Neutrophil (primary cell): ENCODE results near the gene ARHGAP5.

Experiments used
- H3K27ac ChIP-seq: fragments of 200-600 bp; sonication (generic); 2 replicates; pipeline ENCODE4 v1.5.1; 2016; ENCODE audit warnings: mild to moderate bottlenecking, moderate library complexity
- H3K27me3 ChIP-seq: fragments of 200-600 bp; sonication (generic); 2 replicates; pipeline ENCODE4 v1.6.0; 2016; ENCODE audit warnings: mild to moderate bottlenecking
- H3K36me3 ChIP-seq: fragments of 200-600 bp; sonication (generic); 2 replicates; pipeline ENCODE4 v1.5.1; 2017
- H3K4me1 ChIP-seq, 2 experiments: fragments of 200-600 bp in 1 of 2; sonication (generic) in 1 of 2; 1 replicate in 1 of 2; 2 replicates in 1 of 2; pipeline versions ENCODE4 v1.5.1 to v1.6.1; 2013 to 2016; ENCODE audit warnings: low read depth in 1 of 2, low read length in 1 of 2, mild to moderate bottlenecking in 1 of 2, moderate library complexity in 1 of 2; ENCODE audit not compliant: control insufficient read depth in 1 of 2, insufficient read depth in 1 of 2
- H3K4me3 ChIP-seq, 2 experiments: fragments of 200-600 bp in 1 of 2; sonication (generic) in 1 of 2; 1 replicate in 1 of 2; 2 replicates in 1 of 2; pipeline ENCODE4 v1.5.1; 2013 to 2016; ENCODE audit warnings: low read depth in 1 of 2, low read length in 1 of 2, mild to moderate bottlenecking in 1 of 2, moderate library complexity in 1 of 2
- H3K9me3 ChIP-seq: fragments of 200-600 bp; sonication (generic); 2 replicates; pipeline ENCODE4 v1.5.1; 2016
- TF ChIP-seq, protein P1 (sequence below): fragments of 200-600 bp; sonication (generic); IDR thresholded peaks from 2 replicates; pipeline ENCODE4 v1.5.1; 2016; ENCODE audit warnings: antibody characterized with exemption

ARHGAP5 gene

DNA sequence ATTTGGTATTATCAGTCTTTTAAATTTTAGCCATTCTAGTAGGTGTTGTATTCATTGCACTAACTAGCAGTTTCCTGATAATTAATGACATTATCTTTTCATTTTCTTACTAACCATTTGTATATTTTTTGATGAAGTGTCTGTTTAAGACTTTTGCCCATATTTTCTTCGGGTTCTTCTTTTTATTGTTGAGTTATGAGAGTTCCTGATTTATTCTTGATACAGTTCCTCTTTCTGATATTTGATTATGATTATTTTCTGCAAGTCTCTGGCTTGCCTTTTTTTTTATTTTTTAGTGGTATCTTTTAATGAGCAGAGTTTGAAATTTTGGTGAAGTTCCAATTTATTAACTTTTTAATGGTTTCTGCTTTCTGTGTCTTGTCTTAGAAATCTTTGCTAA lies 118.5 kb downstream of the ARHGAP5 start:
- Histone ChIP-seq H3K27me3 (peaks cover 25% of the 10 kb centered on the region), H3K4me3 (no peak overlapping the region), H3K27ac (no peak overlapping the region), H3K36me3 (no peaks in the 10 kb centered on the region), H3K9me3 (no peaks in the 10 kb centered on the region), H3K4me1 (peaks cover 2 to 3% of the 10 kb centered on the region in 2 experiments)
- TF ChIP-seq, protein P1, sequence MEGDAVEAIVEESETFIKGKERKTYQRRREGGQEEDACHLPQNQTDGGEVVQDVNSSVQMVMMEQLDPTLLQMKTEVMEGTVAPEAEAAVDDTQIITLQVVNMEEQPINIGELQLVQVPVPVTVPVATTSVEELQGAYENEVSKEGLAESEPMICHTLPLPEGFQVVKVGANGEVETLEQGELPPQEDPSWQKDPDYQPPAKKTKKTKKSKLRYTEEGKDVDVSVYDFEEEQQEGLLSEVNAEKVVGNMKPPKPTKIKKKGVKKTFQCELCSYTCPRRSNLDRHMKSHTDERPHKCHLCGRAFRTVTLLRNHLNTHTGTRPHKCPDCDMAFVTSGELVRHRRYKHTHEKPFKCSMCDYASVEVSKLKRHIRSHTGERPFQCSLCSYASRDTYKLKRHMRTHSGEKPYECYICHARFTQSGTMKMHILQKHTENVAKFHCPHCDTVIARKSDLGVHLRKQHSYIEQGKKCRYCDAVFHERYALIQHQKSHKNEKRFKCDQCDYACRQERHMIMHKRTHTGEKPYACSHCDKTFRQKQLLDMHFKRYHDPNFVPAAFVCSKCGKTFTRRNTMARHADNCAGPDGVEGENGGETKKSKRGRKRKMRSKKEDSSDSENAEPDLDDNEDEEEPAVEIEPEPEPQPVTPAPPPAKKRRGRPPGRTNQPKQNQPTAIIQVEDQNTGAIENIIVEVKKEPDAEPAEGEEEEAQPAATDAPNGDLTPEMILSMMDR: no peak

DNA sequence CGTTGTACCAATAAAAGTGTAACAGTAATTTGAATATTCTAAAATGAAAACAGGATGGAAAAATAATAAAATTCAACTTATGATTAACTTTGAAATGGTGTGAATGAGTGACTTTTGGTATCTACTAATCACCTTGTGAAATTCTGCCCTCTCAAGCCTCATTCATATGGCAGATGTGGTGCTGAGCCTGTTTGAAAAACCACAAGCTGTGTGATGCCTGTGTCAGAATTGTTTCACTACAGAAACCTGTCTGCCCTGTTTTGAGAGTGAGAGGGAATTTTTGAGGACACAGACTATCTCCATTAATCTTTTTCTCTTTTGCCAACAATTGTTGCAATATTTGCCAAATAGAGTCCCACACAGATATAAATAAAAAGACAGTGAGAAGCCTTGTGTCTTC lies 120.8 kb downstream of the ARHGAP5 start:
- H3K9me3 ChIP-seq: no peaks in the 10 kb centered on the region
- TF ChIP-seq, protein P1: no peak
- H3K36me3 ChIP-seq: no peaks in the 10 kb centered on the region
- no peak overlapping the region for H3K4me3 ChIP-seq
- H3K27me3 ChIP-seq: peaks cover 41% of the 10 kb centered on the region
- peaks cover 24 to 25% of the 10 kb centered on the region in 2 experiments for H3K4me1 ChIP-seq
- no peak overlapping the region for H3K27ac ChIP-seq

DNA sequence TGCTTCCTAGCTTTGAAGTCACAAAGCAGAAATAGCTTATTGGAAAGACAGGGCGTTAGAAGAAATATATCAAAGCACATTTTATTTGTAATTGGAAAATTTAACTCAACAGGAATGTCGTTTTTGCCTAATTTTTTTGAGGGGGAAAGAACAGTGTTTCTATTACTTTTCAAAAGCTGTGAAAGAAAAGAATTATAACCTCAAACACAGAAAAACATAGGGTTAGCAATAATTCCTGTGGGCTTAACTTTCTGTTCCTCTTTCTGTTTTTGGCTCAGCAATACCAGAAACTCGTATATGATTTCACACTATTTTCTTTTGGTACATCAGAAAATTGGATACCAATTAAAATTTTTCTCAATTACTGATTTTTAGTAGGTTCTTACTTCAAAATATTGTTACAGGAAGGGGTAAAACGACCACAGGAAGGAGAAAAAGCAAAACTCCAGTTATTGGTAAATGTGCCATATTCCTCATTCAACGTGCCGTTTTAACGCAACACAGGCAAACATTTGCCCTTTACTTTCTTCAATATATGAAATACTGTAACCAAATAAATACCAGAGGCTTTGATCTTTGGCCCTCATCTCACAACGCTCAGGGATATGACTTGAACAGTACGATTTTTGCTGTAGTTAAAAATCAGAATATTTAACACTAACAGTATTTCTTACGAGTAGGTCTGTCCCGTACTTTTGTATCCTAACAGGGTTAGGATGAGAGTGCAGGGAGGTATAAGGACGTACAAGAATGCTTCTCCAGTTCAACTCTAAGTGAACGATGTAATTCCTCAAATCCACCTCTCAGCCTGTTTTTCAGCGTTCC lies 123.5 kb downstream of the ARHGAP5 start:
- TF ChIP-seq, protein P1: no peak
- Histone ChIP-seq H3K27ac (no peak overlapping the region), H3K27me3 (peaks cover 53% of the 10 kb centered on the region), H3K36me3 (no peaks in the 10 kb centered on the region), H3K4me1 (peaks cover 35 to 39% of the 10 kb centered on the region in 2 experiments), H3K9me3 (no peaks in the 10 kb centered on the region), H3K4me3 (peak overlapping the region; percentile 62 to 74)

DNA sequence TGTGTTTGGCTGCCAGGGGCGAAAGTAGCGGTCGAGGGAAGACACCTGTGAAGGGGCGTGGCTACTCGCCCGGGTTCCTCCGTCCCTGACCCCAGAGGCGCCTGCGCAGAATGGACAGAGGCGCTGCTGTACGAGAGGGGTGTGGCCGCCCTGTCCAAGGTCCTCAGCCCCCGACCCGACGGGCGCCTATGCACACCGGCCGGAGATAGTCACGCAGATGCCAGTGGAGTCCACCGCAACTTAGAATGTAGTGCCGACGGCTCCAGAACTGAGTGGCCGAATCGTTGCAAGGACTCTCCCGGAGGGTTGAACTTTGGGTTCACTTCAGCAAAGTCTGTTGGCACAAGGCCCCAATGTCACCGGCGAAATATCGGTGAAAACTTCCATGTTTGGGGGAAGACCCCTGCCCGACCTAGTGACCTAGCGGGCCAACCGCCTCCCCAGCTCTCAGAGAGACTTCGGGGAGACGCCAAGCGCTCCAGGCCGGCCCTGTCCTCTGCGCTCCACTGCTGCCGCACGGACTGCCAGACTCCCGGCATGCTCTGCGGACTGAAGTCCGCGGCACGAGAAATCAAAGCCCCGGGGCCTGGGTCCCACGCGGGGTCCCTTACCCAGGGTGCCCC lies 124.2 kb downstream of the ARHGAP5 start:
- peak overlapping the region; percentile 62 to 74 for H3K4me3 ChIP-seq
- no peaks in the 10 kb centered on the region for H3K36me3 ChIP-seq
- H3K27me3 ChIP-seq: peaks cover 60% of the 10 kb centered on the region
- no peaks in the 10 kb centered on the region for H3K9me3 ChIP-seq
- peak overlapping the region; percentile 21 for H3K27ac ChIP-seq
- TF ChIP-seq, protein P1: no peak
- H3K4me1 ChIP-seq: peaks cover 35 to 39% of the 10 kb centered on the region in 2 experiments

DNA sequence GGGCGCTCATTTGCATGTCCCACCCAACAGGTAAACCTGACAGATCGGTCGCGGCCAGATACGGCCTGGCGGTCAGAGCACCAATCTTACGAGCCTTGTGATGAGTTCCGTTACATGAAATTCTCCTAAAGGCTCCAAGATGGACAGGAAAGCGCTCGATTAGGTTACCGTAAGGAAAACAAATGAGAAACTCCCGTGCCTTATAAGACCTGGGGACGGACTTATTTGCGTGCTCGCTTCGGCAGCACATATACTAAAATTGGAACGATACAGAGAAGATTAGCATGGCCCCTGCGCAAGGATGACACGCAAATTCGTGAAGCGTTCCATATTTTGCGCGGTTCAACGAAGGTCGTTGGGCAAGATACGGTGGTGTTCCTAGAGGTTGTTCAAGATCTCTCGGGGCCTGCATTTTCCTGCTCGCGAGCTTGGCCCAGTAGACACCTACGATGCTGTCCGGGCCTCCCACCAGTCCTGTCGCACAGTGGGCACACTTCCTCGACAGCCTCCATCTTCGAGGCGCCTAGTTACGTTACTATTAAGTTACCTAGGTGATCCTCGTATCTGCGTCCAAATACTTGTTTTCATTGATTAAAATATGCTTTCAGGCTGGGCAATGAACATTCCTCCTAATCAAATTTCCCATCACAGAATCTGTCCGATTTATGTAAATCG lies 124.8 kb downstream of the ARHGAP5 start, which contains the start of gene RNU6-7:
RNU6-7 (plus strand) TSS at position 230 of the 675 bp plus-strand sequence.
- Histone ChIP-seq H3K27me3 (peaks cover 60% of the 10 kb centered on the region), H3K36me3 (no peaks in the 10 kb centered on the region), H3K4me3 (peak within 1 kb of the TSS; percentile 62 to 74), H3K4me1 (peaks cover 35 to 39% of the 10 kb centered on the region in 2 experiments), H3K9me3 (no peaks in the 10 kb centered on the region), H3K27ac (peak within 1 kb of the TSS; percentile 21)
- TF ChIP-seq, protein P1: no peak
